CD4-positive, alpha-beta T cell treated with Interferon gamma for 1 hour (primary cell): ENCODE measurements around the gene MPPED1.

Experiments used
- DNase-seq: peaks from one replicate; pipeline ENCODE4 v3.0.0-alpha.2; 2020

MPPED1 gene

DNA sequence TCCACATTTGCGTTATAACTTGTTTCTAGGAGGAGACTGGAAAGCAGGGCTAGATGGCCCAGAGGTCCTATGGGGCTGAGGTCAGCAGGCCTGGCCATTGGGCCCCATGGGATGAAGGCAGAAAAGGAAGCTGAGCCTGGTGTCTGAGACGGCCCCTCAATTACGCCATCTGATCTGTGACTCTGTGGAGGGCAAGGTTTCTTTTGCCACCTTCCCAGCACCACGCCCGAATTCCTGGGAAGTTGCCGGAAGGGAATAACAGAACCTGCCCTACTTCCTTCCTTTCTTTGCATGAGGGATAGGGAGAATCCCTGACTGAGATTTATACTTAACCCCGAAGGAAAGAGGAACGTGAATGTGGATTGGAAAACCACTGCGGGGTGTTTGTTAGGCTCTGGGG lies 118.1 kb downstream of the MPPED1 start:
- no peak for DNase-seq

DNA sequence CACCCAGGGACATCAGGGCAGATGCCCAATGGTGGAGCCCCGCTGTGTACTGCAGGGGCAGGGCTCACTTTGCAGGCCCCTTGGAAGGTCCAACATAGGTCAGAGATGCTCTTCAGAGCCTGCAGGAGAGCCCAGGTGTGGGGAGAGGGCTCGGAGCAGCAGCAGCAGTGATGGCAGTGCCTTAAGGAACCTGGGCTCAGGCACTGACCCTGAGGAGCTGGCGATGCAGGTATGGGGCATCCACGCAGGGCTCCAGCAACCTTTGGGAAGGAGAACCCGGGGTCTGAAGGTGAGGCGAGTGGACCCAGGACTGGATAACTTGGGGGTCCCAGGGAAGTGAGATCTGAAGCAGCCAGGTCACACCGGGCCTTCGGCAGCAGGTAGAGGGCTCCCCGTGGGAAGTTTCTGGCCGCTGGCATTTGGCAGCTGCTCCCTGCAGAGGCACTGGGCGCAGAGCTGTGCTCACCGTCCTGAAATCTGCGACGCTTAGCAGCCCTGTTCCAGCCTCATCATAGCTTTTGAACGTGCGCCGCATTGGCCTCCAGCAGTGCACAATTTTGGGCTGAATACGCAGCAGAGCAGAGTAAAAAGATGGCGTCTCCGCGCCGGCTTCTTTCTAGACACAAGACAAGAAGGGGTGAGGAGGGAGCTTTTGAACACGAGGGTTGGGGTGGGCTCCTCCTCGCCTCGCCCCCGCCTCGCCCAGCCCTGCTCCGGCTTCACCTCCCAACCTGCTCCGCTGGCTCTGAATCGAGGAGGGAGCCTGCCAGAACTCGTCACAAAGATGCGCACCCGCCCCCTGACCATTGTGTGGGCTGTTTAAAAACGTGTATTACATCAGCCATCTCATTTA lies 118.8 kb downstream of the MPPED1 start:
- no peak for DNase-seq

DNA sequence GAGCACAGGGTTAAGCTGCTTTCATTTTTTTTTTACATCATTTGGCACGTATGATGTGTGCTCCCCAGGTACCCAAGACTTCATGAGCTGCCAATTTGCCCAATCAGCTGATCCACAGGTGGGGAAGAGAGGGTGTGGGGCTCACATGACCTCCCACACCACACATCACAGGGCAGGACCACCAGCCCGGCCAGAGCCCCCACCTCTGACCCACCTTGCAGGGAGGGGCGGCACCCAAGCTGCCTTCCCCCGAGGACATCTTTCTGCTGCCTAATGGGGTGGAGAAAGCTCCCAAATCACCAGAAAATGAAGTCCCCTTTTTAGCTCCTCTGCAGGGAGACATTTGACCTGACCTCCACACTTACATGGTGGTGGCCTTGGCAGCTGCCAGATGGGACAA lies 119.8 kb downstream of the MPPED1 start:
- no peak for DNase-seq

GRCh38 chr22:43532301-43533155 lies 120.7 kb downstream of the MPPED1 start:
- DNase-seq: no peak

GRCh38 chr22:43533156-43533530 lies 121.3 kb downstream of the MPPED1 start:
- DNase-seq: no peak

- DNase-seq: no peak
Measured at GRCh38 chr22:43533656-43534428, 122.0 kb downstream of the MPPED1 start.

GRCh38 chr22:43534916-43535315 lies 123.1 kb downstream of the MPPED1 start:
- no peak for DNase-seq

DNA sequence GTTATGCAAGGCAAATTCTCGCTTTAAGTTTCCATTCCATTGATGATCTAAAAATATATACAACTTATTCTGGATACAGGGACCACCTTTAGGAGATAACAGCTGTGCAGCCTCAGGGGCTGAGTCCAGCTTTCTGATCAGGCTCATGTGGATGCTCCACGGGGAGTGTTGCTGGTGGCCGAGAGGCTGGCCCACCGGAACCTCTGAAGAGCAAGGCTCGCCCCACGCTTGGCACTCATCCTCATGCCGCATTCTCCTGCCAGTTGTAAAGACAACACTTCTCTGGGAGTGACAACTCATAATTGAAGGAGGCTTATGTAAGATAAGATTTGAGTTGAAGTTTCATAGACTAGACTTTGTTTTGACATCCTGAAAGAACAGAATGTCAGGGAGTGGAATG lies 123.5 kb downstream of the MPPED1 start:
- no peak for DNase-seq

- DNase-seq: no peak
Measured at GRCh38 chr22:43535741-43536140, 123.9 kb downstream of the MPPED1 start.

GRCh38 chr22:43537019-43537585 lies 125.3 kb downstream of the MPPED1 start:
- no peak for DNase-seq

DNA sequence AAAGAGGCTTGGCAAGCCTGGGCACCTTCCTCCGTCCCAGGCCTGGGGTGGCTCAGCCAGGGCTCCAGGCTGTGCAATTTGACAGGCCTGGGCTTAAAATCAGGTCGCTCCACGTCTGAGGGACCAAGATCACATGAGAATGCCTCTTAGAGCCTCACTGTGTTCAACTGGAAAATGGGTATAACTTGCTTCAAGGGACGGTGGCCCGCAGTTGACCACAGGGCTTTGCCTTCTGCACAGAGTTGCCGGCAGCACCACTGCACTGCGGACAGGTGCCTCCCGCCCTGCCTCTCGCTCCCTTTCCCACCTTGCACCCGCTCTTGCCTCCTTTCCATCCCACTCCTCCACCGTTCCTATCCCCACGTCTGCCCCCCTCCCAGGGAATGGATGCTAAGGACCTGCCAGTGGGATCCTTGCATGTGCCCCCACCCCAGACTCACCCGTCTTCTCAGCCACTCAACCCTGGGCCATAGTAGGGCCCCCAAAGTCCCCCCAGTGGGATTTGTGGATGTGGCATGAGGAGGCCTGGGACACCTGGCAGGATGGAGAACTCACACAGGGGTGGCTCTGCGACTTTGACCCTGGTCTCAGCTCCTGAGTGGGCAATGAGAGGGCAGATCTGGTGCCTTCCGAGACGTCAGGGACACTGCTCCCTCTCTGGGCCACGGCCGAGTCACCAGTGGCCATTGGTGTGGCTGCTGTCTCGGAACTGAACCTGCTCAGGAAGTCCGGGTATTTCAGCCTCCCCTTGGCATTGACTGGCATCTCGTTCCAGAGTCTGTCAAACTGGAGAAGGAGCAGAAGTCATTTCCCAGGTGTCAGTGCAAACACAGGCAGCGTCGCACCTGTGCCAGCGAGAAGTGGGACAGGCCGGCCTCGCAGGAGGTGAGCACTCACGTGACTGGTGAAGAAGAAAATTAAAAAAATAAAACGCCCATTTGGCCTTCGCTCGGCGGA lies 128.0 kb downstream of the MPPED1 start:
- no peak for DNase-seq

DNA sequence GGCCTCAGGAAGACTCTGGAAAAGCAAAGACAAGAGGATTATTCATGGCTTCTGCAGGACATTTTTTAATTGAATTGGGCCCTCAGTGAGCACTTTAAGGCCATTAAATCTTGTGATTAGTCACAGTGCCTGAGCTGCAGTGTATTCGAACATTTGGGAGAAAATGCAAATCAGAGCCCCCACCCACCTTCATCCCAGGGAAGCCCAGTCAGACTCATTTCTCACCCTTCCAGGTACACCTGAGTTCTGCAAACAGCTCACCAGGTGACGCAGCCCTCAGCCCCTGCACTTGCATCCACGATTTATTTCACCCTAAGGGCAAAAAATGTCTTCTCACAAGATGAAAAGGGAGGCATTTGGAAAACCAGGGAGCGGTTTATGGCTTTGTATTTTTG lies 128.7 kb downstream of the MPPED1 start:
- DNase-seq: no peak

DNA sequence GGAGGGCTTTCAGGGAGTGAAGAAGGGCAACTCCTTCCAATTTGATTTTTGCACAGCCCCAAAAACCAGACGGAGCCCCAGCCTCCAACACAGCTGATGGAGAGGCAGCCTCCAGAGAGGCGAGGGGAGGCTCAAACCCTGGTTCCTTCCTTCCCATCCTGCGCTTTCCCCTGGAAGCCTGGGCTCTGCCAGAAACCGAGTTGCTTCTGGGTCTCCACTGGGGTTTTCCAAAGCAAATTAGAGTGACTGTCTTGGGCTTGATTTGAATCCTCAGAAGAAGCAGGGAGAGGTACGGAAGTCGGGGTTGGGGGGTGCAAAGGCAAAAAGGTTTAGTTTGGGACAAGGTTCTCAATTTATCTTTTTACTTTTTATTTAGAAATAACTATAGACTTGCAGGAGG lies 129.2 kb downstream of the MPPED1 start:
- no peak for DNase-seq

DNA sequence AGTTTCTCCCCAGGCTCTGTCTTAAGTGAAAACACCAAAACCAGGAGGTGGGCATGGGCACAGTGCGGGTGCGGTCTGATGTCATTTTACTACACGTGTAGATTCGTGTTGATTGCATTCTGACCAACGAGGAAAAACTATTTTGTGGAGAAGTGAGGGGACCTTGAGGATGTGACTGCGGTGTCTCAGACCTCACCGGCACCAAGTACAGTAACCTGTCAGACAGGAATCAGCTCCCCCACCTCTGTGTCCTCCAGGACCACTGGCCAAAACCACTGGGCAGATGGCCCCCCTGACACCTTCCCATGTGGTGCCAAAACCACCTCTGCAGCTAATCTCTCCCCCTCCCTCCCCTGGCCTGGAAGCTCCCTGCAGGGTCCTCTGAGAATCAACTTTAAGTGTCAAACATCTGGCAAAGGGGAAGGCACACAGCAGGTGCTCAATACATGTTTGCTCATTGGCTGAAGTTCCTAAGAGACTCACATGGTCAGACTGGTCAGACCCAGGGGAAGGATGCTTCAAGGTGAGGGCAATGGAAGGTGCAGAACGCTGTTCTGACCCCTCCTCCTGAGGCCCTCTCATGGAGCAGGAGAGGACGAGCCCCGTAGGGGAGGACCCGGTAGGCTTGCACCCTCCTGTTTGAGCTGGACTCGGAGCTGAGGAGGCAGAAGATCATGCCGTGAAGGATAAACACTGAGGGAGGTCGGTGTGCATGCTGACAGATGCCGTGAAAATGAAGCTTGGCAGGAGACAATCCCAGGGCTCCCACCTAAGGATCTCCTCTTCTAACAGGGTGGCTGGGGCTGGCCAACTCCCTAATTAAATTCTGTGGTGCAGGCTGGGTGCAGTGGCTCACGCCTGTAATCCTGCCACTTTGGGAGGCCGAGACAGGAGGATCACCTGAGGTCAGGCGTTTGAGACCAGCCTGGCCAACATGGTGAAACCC lies 129.9 kb downstream of the MPPED1 start:
- no peak for DNase-seq

- no peak for DNase-seq
Measured at GRCh38 chr22:43542681-43543521, 131.1 kb downstream of the MPPED1 start.

DNA sequence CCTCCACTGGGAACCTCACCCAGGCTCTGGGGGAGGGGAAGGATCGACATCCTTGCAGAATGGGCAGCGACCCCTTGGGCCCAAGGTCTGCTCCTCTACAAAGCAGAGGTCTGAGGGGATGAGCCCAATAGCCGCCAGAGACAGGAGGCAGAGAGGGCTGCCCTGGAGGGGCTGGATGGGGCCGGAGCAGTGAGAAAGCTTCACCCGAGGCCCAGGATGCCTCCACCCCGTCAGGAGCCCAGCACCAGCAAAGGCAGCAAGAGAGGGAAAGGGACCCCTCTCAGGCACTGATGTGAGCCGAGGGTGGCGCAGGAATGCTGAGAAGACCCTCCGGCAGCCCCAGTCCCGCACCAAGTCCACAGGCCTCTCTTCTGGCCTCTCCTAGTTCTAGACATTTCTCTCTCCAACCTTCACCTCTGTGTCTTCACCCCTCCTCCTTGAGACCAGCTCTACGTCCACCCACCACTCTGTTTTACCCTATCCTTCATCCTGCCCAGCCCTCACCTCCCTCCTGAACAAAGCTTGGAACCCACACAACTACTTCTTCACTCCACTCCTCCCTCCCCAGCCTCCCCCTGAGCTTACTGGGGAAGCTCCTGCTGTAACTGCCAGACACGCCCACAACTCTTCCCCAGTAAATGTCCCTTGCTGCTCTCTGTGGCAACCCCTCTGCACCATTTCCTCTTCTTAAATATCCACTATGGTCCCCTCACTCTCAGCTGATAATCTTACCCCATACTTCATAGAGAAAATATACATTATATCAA lies 131.9 kb downstream of the MPPED1 start:
- DNase-seq: no peak

DNA sequence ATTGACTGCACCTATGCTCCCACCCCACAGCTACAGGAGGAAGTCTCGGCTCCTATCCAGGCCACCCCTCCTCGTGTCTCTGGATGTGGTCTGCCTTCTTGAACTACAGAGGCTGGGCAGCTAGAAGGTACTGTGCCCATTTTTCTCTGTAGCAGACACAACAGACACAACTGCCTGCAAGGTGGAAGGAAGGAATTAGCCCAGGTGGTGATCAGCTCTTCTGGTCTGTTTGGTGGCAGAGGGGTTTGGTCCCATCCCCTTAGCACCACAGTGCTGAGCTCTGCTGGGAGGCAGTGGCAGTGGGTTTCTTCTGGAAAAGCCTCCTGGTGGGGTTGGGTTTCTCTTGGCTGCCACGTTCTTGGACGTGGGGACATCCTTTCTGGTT lies 132.5 kb downstream of the MPPED1 start:
- no peak for DNase-seq

DNA sequence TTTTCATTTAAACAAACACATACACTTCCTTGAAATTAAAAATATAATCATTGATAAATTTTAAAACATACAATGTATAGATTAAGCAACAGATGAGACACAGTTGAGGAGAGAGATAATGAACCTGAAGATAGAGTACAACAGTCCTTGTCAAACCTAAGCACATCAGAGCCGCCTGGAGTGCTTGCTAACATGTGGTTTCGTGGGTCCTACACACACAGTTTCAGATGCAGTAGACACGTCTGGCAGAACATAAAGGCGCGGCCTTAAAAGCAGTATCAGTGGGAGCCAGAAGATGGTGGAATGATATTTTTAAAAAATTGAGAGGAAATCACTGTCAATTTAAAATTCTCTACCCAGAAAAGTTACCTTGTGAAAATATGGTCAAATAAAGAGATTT lies 134.4 kb downstream of the MPPED1 start:
- DNase-seq: no peak
